HG03175 (cell line): ENCODE measurements around the gene PRDM11.

ENCODE experiments used
- ATAC-seq: cut with Tn5 transposase; IDR thresholded peaks from one replicate; pipeline ENCODE4 v1.9.1; 2021; ENCODE audit warnings: mild to moderate bottlenecking, moderate library complexity; ENCODE audit not compliant: unreplicated experiment

Gene PRDM11

DNA sequence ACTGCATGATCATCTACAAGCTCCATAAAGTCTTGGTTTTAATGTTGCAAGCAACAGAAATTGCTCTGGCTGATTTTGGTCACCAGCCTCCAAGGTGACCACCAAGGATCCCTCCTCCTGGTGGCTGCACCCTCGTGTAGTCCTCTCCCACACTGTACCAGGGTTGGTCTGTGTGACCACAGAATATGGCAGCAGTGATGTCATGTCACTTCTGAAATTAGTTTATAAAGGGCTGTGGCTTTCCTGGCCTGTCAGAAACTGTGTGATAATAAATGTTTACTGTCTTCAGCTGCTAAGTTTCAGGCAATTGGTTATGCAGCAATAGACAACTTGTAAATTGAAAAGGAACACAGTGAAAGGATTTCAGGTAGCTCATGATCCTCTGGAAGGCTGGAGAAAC is 5.3 kb upstream of the PRDM11 start:
- ATAC-seq: no peak

DNA sequence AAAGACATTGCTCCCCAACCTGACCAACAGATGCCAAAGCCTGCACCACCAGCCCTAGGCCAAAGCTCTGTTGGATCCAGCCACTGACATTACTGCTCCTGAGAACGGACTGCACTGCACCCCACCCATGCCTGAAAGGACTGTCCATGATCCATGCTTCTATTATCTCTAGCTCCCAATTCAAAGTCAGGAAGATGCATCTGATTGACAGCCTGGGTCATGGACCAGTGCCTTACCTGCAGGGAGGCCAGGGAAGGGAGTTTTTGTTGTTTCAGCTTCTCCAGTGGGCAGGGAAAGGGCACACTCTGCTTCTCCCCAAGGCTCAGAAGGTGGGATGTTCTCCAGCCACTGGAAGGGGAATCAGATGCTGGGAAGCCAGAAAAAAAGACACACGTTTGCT is 4.8 kb upstream of the PRDM11 start:
- no peak for ATAC-seq

DNA sequence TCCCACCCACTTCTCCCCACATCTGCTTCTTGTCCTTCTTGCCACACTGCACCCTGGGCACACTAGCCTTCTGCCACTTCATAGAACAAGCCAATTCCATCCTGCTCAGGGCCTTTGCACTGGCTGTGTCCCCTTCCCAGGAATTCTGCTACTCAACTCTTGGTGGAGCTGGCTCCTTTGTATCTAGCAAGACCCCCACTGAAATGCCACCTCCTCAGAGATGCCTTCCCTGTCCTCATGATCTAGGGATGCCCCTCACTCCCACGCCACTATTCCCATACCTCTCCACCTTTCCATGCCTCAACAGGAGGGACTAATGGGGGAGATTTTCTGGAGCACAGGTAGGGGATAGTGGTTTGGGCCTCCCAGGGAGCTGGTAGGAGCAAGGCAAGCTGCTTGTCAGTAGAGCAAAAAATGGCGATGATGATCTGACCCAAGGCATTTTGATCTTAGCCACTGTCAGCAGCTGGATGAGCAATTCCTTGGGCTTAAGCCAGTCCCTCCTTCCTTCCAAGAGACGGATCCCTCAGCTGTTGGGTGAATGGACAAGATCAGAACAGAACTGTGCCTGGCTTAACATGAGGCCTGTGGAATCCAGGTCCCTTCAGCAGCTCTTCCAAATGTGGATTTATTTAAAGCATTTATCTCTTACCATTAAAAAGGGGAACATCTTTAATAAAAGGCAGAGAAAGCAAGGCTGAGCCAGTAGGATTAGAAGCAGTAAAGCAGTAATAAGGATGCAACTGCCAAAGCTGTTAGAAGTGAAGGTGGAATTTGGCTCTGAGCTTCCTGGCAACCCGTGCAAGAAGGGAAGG is 4.0 kb upstream of the PRDM11 start:
- no peak for ATAC-seq

DNA sequence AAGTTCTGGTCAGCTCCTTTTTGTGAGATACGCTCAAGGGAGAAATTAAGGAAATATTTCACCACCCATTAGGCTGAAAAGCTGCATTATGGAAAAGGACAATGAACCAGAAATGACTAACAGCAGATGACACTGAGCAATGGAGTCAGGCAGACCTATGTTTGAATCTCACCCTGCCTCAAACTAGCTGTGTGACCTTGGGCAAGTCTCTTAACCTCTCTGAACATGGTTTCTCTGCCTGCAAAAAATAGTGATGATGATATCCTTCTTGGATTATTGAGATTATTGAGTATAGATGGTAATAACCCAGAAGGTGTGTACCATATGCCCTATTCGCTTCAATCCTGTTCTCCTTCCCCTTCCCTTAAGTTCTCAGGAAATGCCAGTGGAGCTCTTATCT is 2.9 kb upstream of the PRDM11 start:
- no peak for ATAC-seq

DNA sequence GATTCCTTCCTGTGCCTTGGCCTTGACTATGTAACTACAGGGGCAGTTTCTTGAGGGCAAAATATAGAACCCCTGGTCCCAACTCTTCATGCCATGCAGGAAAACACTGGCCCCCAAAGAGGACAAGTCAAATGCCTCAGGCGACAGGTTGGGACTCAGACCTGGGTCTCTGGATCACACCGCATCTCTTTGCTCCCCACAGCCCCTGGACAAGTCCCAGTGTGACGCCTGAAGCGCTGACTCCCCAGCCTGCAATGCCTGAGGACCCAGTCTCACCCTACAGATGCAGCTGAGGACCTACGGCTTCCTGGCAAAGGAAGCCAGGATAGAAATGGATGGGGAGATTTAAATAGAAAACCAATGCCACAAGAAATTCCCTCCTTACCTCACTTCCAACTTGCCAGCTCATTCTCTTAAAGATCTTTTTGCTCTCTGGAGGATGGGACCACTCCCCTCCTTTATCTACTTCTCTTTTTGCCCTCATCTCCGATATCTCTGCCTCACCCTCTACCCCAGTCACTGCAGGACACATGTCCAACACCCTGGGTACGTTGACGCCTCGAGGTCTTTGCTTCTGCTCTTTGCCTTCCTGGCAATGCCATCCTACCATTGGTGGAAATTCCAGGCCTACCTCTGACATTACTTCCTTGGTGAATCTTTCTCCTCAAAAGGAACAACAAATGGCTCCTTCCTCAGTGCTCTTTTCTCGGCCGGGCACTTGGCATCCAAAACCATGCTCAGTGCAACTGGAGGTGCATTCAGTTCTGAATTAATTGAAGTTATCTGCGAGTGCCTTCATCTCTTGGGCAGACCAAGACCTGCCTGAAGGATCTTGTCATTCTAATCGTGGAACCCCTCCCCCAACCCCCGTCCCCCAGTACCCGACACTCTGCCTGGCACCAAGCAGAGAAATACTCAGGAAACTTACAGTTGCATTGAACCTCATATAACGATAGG is 2.0 kb upstream of the PRDM11 start:
- ATAC-seq: no peak

DNA sequence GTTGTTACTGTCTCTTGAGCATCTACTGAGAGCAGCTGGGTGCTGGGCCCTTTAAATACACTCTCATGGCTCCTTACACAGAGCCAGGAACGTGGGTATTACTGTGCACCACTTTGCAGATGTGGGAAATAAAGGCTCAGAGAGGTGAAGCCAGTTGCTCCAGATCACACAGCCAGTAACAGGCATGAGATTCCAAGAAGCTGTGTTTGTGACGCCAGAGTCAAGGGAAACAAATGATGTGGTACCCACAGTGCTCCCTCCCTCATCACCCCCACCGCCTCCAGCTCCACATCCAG is 1.4 kb upstream of the PRDM11 start:
- ATAC-seq: no peak

DNA sequence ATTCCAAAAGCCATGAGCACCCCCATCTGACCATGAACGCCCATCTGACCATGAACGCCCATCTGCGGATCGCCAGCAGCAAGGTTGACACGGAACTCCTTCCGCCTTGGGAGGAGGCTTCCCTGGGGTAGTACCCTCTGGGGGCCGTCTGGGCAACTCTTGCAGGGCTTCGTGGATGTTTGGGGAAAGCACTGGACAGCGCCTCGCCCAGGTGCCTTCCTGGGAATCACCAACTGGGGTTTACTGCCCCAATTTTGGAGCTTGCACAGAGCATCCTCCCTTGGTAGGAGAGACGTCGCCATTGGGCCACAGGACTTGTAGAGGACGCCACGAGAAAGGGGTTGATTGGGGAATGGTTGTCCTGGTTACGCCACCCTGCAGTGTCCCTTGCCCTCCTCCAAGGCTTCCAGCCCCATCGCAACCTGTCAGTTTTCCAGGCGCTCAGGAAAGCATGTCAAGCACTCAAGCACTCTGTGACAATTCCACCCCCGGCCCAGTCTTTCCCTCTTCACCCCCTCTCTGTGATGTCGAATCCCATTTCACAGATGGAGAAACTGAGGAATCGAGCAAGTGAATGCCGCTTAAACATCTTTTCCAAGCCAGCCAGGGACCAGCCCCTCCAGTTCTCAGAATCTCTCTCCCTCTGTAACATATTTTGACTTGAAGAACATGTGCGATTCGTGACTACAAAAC is 914 bp upstream of the PRDM11 start:
- no peak for ATAC-seq

DNA sequence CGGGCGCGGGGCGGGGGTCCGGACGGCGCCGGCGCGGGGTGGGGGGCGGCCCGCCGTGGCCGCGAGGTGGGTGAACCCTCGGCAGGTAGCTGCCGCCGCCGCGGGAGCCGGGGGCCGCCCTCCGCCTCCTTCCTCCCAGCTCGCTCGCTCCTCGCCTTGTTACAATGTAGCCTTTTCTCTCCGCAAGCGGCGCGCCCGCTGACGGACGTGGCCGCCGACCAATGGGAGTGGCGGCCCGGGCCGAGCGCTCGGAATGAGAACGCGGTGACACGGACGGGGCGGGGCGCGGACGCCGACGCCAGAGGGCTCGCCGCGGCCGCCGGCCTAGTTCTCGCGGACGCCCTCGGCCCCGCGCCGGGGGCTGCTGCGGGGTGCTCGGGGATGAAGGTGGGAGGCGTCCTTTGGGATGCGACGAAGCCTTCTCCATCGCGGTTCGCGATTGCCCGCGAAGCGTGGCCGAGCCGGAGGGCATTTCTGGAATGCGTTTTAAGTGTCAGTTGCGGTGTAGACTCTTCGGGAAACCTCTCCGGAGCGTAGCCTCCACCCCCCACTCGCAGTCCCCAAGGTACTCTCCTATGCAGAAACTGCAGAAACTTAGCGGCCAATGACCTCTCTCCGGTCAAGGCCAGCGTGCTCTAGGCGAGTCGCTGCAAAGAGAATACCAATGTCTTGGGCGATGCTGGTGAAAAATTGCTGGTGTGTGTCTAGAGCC is 734 bp downstream of the PRDM11 start:
- ATAC-seq: peak; percentile 98

DNA sequence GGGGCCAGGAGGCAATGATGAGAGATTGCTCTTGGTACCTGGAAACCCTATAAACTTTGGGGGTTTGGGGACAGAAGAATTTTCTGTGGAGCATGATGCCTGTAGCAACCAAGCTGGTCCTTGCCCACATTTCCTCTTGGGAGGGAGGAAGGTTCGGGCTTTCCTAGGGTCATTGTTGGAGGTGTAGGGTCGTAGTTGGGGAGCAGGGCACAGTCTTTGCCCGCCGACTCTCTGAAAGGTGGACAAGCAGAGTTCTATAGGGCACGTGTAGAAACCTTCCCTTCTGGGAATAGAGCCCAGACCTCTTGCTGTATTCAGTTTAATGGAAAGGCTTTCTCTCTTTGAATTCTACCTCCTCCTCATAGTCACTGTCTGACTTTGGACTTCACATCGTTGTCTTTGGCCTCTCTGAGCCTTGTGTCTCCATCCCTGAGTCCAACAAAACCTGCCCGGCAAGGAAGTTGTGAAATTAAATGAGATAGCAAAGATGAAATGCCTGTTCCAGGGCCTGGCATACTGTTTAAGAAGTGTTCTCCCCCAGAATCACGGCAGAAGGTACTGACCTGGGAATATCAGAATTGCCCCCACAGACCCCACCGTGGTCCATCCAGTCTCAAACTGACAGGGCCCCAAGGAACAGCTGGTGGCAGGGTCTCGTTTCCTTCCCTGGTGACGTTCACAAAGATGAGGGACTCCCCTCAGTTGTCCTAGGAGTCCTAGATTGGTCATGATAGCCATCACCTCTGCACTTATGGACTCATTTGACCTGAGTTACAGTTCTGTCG is 1.6 kb downstream of the PRDM11 start:
- ATAC-seq: no peak

DNA sequence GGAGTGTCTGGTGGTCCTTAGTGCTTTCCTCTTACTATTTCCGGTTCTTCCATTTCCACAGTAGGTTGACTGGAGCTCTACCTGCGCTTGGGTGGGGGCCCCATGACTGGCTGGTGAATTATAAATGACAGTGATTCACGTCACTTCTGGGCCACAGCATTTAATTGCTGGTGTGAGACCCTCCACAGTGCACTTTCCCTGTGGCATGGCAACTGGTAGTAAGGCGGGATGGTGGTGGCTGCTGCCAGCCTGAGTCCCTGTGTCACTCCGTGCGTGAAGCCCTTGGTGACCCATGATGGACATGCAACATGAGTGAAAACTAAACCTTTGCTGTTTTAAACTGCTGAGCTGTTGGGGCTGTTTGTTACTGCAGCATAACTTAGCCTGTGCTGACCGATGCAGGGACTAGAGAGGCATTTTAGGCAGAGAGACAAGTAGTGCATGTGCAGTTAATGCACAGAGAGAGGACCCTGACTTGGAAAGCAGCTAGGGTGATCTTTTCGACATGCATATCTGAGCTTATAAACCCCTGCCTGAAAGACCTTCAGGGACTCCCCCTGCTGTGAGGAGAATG is 3.1 kb downstream of the PRDM11 start:
- no peak for ATAC-seq

DNA sequence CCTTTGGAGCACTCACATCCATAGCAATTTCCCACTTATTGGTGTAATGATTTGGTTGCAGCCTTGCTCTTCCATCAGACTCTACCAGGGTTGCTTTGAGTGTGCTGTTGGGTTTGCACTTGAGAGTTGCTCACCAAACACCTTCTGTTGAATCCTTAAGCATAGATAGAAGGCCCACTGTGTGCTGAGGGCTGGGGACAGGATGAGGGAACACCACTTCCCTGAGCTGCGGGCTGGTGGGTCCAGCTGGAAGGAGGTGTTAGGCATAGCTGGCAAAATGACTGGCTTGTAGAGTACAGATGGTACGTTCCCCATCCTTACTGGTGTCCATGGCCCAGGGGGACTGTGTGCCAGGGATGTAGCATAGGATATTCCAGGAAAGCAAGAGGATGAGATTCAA is 3.9 kb downstream of the PRDM11 start:
- ATAC-seq: no peak

DNA sequence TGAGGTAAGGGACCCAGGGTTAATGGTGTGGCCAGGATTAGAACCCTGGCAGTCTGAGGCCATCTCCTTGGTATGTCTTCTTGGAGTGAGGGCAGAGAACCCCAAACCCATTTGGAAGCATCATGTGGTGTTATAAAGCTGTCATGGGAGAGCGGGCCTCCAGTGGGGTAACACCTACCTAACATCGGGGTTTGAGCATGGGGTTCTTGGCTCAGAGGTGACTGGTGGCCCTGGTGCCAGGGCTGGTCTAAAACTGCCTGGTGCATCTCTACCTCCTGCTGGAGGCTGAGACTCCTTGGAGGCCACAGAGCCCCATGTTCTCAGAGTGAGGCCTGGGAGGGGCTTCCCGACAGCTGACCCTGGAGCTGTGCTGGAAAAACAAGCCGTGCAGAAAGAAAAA is 4.5 kb downstream of the PRDM11 start:
- ATAC-seq: no peak

DNA sequence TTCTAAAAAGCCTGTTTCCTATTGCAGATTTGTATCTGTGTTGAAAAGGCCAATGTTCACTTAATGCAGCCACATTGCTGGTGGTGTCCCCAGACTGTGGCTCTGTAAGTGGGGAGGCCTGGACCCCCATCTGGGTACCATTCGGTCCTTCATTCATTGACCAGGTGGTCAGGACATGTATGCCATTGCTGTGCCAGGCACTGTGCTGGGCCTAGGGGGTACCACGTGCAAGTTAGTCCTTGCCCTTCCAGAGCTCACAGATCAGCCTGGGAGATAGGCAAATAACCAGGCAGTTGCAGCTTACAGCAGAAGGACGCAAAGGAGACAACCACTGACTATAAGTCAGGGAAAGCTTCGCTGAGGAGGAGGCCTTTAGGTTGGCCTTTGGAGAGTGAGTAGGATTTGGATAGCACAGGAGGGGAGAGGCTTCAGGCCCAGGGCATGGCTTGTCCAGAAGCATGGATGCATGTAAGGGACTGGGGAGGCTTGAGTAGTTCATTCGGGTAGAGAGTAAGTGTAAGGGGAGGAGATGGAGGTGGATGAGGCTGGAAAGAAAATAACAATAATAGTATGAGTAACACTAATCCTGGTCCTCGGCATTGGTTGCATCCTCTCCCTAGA is 5.0 kb downstream of the PRDM11 start:
- no peak for ATAC-seq

DNA sequence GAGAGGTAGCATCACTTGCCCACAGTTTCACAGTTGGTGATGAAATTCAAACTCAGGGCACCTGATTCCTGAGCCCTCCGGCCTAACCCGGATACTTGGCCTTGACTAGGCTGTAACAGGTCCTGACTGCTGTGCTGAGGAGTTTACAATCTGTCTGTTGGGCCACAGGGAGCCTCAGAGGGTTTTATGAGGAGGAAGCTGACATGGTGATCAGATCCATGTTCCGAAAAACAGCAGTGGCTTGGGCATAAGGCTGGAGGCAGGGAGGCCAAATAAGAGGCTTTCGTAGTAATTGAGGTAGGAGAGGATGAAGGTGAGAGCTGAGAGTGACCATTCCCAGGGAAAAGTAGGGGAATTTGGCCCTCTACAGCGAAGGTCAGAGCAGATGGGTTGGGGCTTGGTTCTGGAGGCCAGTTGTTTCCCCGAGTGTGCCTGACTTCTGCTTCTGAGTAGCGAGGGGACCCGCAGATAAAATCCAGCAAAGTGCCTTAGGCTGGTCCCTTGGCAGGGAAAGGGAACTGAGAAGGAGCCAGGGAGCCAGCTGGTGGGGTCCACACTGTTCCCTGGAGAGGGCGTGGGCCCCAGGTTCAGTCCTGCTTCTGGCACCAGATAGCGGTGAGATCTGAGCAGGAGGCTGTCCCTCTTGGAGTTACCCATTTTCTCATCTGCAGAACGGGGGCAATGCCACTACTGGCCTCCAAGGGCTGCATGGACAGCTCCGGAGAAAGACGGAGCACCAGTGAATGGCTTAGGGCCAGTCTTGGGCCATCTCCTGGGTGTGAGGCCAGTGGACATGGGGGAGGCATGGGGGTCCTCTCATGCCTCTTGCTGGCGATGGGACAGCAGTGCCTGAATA is 6.5 kb downstream of the PRDM11 start:
- ATAC-seq: no peak

DNA sequence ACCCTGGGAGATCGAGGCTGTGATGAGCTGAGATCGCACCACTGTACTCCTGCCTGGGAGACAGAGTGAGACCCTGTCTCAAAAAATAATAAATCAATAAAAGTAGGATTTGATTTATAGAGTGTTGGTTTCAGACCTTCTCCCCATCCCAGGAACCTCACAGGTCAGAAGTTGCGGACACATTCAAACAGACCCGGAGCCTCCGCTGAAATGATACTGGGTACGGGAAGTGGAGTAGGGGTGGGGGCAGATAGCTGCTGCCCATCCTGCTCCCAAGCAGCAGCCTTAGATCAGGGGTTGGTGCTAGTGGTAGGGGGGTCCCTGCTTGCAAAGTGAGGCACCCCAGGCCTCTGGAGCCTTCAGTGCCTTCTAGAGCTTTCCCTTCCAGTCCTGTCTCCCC is 7.8 kb downstream of the PRDM11 start:
- no peak for ATAC-seq

DNA sequence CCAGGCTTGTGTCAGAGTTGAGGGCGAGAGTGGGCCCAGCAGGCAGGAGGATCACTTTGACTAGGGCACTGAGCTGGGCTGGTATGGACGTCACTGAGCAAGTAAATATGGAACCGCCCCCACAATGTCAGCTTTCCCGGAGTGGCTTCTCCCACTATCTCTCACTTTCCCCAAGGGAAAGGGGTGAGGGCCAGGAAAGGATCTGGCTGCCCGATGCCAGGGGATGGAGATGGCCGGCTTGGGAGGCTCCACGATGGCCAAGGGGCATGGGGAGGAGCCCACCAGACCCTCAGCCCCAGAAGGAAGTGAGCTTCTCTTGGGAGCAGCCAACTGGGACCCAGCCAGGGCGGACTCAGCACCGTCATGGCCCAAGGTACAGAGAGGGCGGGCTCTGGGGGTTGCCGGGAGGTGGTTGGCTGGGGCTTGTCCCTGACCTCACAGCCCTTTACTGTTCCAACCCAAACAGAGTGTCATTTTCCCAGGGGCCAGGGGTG is 8.7 kb downstream of the PRDM11 start:
- no peak for ATAC-seq

DNA sequence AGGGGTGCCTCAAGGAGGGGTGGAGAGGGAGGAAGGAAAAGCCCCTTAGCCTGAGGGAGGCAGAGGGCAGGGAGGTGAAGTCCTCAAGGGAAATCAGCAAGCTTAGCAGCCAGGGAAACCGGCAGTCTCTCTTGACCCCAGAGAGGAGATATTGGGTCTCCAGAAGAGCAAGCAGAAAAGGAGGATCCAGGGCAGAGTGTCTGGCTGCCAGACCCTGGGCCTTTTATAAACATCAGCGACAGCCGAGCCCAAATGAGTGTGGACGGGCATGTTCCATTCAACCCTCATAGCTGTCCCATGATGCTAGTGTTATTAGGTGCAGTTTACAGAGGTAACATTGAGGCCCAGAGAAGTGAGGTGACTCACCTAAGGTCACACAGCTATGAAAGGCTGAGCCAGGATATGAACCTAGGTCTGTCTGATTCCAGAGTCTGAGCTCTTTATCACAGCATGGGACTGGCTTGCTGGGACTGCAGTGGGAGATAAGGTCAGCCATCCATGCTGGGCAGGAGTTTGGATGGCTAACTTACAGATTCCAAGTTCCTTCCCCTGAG is 9.3 kb downstream of the PRDM11 start:
- ATAC-seq: no peak

DNA sequence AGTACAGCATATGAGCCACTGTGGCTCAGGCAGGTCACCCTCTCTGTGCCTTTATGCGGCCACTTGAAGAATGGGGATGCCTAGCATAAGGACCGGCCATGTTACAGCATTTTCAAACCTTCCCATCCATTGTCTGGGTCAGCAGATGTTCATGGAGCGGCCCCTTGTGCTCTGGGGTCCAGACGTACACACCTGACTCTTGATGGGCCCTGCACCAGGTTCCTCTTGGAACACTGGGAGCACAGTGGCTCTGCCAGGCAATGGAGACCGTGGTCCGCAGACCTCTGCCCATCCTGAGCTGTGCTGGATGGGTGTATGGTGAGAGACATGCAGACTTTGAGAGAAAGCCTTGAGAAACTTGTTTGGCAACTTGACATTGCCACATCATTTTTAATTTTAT is 9.8 kb downstream of the PRDM11 start:
- ATAC-seq: no peak
